Loucy (cell line): Measurements from ENCODE around the gene UBE2J1.

Source experiments
- H2AFZ ChIP-seq: fragments of 200-600 bp; sonication (generic); 2 replicates; pipeline ENCODE4 v1.6.0; 2016; ENCODE audit warnings: antibody characterized with exemption, mild to moderate bottlenecking, low read length, moderate library complexity
- H3F3A ChIP-seq: fragments of 200-600 bp; 2 replicates; pipeline ENCODE4 v1.6.0; 2016; ENCODE audit warnings: antibody characterized with exemption, low read depth, mild to moderate bottlenecking
- H3K27me3 ChIP-seq: fragments of 200-600 bp; sonication (generic); 2 replicates; pipeline ENCODE4 v1.6.1; 2014; ENCODE audit warnings: low read length, mild to moderate bottlenecking; ENCODE audit not compliant: insufficient read depth, poor library complexity, severe bottlenecking
- H3K36me3 ChIP-seq: fragments of 200-600 bp; sonication (generic); 2 replicates; pipeline ENCODE4 v1.6.1; 2016; ENCODE audit warnings: low read length; ENCODE audit not compliant: insufficient read depth
- H3K4me1 ChIP-seq: fragments of 200-600 bp; sonication (generic); 2 replicates; pipeline ENCODE4 v1.5.1; 2014; ENCODE audit warnings: low read length, mild to moderate bottlenecking; ENCODE audit not compliant: insufficient read depth, poor library complexity, severe bottlenecking
- H3K4me2 ChIP-seq: fragments of 200-600 bp; sonication (generic); 2 replicates; pipeline ENCODE4 v1.6.0; 2014; ENCODE audit warnings: antibody characterized with exemption, low read length, low read depth, mild to moderate bottlenecking; ENCODE audit not compliant: poor library complexity, severe bottlenecking
- H3K4me3 ChIP-seq: fragments of 200-600 bp; sonication (generic); 2 replicates; pipeline ENCODE4 v1.5.1; 2014; ENCODE audit warnings: low read length, mild to moderate bottlenecking, mixed read lengths; ENCODE audit not compliant: poor library complexity, severe bottlenecking
- H3K79me2 ChIP-seq: fragments of 200-600 bp; sonication (generic); 2 replicates; pipeline ENCODE4 v1.6.1; 2014; ENCODE audit warnings: low read length; ENCODE audit not compliant: insufficient read depth
- H3K9ac ChIP-seq: fragments of 200-600 bp; sonication (generic); 2 replicates; pipeline ENCODE4 v1.6.0; 2014; ENCODE audit warnings: mild to moderate bottlenecking, low read depth, low read length, moderate library complexity; ENCODE audit not compliant: poor library complexity, severe bottlenecking
- H3K9me2 ChIP-seq: fragments of 200-600 bp; sonication (generic); replicated peaks from 2 replicates; pipeline ENCODE4 v1.6.1; 2016; ENCODE audit warnings: low read depth, low read length, mixed read lengths
- H3K9me3 ChIP-seq: fragments of 200-600 bp; sonication (generic); 2 replicates; pipeline ENCODE4 v1.6.1; 2014; ENCODE audit warnings: mild to moderate bottlenecking, antibody characterized with exemption, low read length, low read depth; ENCODE audit not compliant: insufficient read depth
- H4K20me1 ChIP-seq: fragments of 200-600 bp; sonication (generic); 2 replicates; pipeline ENCODE4 v1.6.0; 2014; ENCODE audit warnings: antibody characterized with exemption, low read length, mild to moderate bottlenecking; ENCODE audit not compliant: insufficient read depth, poor library complexity, severe bottlenecking
- CTCF ChIP-seq: fragments of 200-600 bp; sonication (generic); conservative IDR thresholded peaks from 2 replicates; pipeline ENCODE4 v1.5.1; 2014; ENCODE audit warnings: mild to moderate bottlenecking, antibody characterized with exemption, low read length
- EZH2phosphoT487 ChIP-seq: fragments of 200-600 bp; IDR thresholded peaks from 2 replicates; pipeline ENCODE4 v1.6.1; 2018; ENCODE audit warnings: antibody characterized with exemption, mild to moderate bottlenecking, moderate library complexity, borderline replicate concordance

The UBE2J1 gene

GRCh38 chr6:89315249-89315885, 37.2 kb downstream of the UBE2J1 start, which contains the start of gene GABRR2:
TSS of gene GABRR2 (minus strand) at chr6:89315299. CDS start at chr6:89315165, 134 bp downstream.
- Histone ChIP-seq H3K9ac (no peak within 1 kb of the TSS), H3K4me1 (no peaks in the 10 kb centered on the region), H3K9me2 (no peaks in the 10 kb centered on the region), H4K20me1 (no peaks in the 10 kb centered on the region), H2AFZ (no peak within 1 kb of the TSS), H3K27me3 (no peaks in the 10 kb centered on the region), H3K79me2 (no peaks in the 10 kb centered on the region), H3F3A (no peaks in the 10 kb centered on the region), H3K36me3 (no peaks in the 10 kb centered on the region; the same call in 1 of the 2 replicates), H3K4me2 (no peak within 1 kb of the TSS), H3K4me3 (no peak within 1 kb of the TSS), H3K9me3 (no peaks in the 10 kb centered on the region)
- TF ChIP-seq EZH2phosphoT487 (no peak), CTCF (no peak)

GRCh38 chr6:89314692-89315091, 37.8 kb downstream of the UBE2J1 start:
- Histone ChIP-seq H3K36me3 (no peaks in the 10 kb centered on the region; the same call in 1 of the 2 replicates), H3K9ac (no peak overlapping the region), H2AFZ (no peak overlapping the region), H3K9me3 (no peaks in the 10 kb centered on the region), H3F3A (no peaks in the 10 kb centered on the region), H3K27me3 (no peaks in the 10 kb centered on the region), H3K4me1 (no peaks in the 10 kb centered on the region), H3K4me3 (no peak overlapping the region), H4K20me1 (no peaks in the 10 kb centered on the region), H3K79me2 (no peaks in the 10 kb centered on the region), H3K9me2 (no peaks in the 10 kb centered on the region), H3K4me2 (no peak overlapping the region)
- TF ChIP-seq EZH2phosphoT487 (no peak), CTCF (no peak)

- Histone ChIP-seq H3K27me3 (no peaks in the 10 kb centered on the region), H3F3A (no peaks in the 10 kb centered on the region), H3K9me2 (no peaks in the 10 kb centered on the region), H3K4me3 (no peak overlapping the region), H4K20me1 (no peaks in the 10 kb centered on the region), H3K4me2 (no peak overlapping the region), H2AFZ (no peak overlapping the region), H3K9ac (no peak overlapping the region), H3K79me2 (no peaks in the 10 kb centered on the region), H3K36me3 (no peaks in the 10 kb centered on the region; the same call in 1 of the 2 replicates), H3K9me3 (no peaks in the 10 kb centered on the region), H3K4me1 (no peaks in the 10 kb centered on the region)
- TF ChIP-seq EZH2phosphoT487 (no peak), CTCF (no peak)
These were observed 39.5 kb downstream of the UBE2J1 start for GRCh38 chr6:89313006-89313405.
